Measurements from ENCODE around the gene TAB2.

TAB2 gene

DNA sequence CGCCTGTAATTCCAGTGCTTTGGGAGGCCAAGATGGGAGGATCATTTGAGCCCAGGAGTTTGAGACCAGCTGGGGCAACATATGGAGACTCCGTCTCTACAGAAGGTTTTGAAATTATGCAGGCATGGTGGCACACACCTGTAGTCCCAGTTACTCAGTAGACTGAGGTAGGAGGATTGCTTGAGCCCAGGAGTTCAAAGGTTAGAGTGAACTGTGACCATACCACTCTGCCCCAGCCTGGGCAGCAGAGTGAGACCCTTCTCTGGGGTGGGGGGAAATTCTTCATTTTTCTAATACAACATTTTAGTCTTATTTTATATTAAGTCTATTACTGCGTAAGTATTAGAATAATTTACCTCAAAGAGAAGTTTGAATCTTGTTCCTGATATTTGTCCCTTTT lies 62.5 kb downstream of the TAB2 start:
- DNase-seq: no peak

DNA sequence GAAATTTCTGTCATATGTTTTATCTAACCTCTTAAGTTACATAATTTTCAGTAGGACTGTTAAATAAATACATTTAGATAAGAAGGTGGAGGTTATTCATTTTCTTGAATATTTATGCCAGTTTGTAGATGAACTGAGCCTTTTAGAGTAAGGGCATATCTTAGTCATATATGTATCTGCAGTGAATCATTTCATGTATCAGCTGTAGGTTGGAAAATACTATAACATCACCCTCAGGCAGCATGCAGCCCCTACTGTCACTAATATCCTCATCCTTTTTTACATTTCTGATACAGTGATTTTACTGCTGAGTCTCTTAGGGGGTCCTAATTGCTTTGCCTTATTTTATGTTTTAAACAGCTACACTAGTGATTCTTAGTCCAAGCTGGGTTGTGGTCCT lies 63.0 kb downstream of the TAB2 start:
- no peak for DNase-seq

DNA sequence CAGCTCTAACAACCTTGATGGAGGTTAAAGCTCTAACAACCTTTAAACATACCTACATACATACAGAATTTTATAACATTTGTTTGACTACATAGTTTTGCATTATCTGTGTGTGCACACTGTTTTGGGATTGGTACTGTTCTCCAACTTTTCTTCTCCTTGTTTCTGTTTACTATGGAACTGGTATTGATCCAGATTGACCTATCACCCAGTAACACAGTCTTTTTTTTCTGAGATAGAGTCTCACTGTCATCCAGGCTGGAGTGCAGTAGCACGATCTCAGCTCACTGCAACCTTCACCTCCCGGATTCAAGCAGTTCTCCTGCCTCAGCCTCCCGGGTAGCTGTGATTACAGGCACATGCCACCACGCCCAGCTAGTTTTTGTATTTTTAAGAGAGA lies 65.9 kb downstream of the TAB2 start:
- no peak for DNase-seq

DNA sequence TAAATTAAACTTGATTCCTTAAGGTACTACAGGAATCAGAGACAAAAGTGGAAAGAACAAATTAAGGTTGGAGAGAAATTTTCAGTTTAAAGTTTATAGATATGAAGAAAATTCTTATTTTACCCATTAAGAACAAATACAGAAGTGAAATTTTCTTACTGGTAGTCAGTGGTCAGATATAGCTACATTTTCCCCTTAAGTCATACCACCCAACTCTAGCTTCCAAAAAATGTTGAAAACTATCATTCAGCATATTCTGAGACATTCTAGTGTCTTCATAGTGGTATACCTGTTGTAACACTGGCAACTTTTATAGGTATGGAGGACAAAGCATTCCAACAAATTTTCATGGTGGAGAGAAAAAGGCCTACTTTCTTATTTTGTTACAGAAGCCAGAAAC lies 67.0 kb downstream of the TAB2 start:
- DNase-seq: no peak

DNA sequence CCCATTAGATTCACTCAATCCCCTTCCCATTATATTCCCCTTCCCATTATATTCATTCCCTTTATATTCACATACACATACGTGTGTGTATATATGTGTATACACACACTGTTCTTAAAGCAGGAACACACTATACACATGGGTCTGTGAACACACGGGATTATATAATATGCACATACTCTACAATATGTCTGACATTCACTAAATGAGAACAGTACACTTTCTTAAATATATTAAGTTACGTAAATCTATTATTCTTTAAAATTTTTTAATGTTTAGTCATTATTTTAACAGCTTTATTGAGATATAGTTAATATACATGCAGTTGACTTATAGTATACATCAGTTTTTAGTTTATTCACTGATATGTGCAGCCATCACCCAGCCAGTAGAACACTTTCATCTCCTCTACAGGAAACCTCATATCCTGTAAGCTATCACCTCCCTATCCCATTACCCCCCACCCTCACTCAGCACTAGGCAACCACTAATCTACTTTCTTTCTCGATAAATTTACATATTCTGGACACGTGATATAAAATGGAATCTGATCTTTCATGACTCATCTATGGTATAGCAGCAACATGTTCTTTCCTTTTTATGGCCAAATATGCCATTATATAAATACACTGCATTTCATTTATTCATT lies 68.6 kb downstream of the TAB2 start:
- no peak for DNase-seq

DNA sequence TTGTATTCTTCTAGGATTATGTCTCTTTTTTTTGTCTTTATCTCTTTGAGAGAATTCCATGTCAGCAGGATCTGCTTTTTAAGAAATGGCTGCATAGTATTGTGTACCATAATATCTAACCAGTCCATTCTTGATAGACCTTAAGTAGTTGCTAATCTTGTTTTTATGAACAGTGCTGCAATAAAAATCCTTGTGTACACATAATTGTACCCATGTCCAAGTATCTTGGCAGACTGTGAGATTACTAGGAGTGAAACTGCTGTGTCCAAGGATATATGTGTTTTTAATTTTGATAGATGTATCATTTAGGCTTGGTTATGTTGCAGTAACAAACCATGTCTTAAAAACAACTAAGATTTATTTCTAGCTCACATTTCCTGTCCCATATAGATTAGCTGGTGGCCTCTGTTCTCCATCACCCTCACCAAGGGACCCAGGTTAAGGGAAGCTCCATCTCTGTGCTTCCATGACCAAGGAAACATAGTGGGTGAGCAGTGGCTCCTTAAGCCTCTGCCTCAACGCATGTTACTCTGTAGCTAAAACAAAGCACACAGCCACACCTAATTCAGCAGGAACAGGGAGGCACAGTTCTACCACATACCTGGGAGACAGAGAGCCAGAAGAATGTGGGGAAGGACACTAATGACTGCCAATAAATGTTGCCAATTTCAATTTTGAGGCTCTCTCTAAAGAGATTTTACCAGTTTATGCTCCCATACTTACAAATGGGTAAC lies 70.4 kb downstream of the TAB2 start:
- no peak for DNase-seq

DNA sequence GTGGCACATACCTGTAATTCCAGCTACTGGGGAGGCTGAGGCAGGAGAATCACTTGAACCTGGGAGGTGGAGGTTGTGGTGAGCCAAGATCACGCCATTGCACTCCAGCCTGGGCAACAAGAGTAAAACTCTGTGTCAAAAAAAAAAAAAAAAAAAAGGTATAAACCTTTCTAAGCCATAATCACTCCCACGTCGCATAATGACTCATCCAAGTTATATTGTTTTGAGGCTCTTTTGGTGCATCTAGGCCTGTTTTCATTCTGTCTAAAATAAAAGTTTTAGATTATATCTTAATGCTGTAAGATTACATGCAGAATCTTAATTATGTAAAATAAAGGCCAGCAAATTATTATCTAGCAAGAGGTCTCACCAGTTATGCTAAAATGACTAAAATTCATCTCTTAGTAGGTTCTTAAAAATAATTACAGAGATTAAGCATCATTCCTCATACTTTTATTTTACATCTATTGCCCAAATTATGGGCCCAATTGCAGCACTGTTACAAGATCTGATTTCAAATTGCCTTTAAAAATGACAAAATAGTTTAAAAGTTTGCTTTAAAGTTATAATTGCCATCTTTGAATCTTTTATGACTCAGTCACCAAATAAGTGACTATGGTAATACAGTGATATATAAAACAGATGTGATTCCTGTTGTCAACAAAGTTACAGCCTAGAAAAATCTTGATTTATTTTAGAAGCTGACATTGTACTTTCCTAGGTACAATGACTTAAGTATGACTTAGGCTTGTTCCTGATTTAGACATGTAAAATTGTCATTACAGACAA lies 72.2 kb downstream of the TAB2 start:
- DNase-seq: no peak

DNA sequence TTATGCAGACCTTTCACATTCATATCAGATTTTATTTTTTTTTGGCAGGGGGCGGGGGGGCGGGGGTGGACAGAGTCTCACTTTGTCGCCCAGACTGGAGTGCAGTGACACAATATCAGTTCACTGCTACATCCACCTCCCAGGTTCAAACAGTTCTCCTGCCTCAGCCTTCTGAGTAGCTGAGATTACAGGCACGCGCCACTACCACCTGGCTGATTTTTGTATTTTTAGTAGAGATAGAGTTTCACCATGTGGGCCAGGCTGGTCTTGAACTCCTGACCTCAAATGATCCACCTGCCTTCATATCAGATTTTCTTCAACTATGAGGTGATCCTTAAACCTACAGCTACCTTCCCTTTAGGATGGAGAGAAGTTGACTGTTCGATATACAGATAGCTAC lies 74.6 kb downstream of the TAB2 start:
- DNase-seq: no peak

DNA sequence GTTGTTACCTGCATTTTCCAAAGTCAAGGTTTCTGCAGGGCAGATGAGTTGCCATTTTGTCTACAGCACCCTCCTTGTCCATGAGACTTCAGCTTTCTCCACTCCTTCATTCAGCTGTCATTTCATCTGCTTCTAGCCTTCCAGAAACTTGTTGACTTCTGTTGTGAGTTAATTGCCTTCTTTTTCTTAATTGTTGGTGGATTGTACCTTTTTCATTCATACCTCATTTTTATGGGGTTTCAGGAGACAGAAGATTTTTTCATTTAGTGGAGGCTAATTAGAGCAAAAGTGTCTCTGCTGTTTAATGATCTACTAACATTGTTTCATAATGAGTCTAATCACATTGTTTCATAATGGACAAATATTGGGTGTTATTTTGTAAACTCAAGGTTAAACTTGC lies 75.0 kb downstream of the TAB2 start:
- DNase-seq: no peak

DNA sequence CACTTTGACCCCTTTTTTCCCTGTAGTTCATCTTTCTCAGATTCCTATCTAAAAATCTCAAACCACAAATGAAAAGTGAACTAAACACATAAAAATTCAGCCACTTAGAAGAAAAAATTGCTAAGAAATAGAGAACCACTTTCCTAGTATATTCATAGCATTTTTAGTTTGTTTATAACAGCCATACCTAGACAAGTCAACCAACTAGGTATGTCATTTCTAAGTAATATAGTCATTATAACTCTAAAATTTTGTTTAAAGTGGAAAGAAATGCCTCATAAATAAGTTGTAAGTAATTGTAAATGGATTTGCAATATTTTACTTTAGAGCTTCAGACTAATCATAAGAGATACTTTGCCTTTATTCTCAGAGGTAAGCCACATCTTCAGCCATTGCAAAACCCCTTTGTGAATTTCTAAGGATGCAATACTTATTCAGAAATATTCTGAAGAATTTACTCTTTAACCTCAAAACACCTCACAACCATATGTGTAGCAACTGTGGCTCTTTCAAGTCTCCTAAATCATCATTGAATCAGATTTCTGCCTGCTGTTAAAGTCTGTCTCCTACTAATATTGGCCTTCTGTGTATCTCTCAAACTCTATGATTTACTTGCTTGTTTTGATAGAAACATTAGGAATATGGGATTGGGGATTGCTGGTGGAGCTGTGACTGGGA lies 75.6 kb downstream of the TAB2 start:
- DNase-seq: no peak

DNA sequence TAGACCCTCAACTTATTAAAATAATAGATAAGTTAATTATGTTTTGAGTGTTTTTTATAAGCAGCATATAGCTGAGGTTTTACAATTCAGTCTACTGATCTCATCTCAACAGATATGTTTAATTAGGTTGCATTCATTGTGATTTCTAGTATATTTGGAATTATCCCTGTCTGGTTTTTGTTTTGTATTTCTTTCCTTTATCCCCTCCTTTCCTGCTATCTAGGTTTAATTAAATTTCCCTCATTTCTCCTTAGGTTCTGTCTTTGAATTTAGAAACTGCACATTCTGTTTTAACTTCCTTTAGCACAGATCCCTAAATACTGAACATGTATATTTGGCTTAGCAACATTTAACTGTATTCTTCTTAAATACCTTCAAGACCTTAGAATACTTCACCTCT lies 77.7 kb downstream of the TAB2 start:
- DNase-seq: no peak

DNA sequence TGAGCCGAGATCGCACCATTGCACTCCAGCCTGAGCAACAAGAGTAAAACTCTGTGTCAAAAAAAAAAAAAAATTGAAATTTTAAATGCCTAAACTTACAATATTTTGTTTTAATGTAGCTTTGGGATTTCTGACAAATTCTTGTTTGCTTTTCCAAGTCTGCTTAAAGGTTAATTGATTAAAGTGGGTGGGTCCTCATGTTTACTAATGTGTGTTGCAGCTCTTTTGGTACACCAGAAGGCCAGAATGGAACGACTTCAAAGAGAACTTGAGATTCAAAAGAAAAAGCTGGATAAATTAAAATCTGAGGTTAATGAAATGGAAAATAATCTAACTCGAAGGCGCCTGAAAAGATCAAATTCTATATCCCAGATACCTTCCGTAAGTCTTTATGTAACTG lies 79.9 kb downstream of the TAB2 start:
- no peak for DNase-seq

DNA sequence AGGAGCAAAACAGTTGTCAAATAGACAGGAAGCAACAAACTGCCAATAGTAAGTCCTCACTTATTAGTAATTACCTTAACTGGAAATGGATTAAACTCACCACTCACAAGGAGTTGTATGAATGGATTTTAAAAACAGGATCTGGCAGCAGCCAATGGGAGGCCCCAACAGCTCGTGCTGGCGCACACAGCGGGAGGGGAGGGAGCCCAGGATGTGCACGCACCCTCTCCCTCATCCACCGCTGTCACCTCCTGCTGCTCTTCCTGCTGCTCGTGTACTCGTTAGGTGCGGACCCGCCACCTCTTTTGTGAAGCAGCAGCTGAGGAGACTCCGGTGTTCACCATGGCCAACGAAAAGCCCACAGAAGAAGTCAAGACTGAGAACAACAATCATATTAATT lies 82.5 kb downstream of the TAB2 start, which contains the start of gene SUMO4:
Gene SUMO4, plus strand, starts transcription at position 213 of the 400 bp plus-strand sequence. Its CDS starts 130 bp downstream, at position 343.
- DNase-seq: no peak

DNA sequence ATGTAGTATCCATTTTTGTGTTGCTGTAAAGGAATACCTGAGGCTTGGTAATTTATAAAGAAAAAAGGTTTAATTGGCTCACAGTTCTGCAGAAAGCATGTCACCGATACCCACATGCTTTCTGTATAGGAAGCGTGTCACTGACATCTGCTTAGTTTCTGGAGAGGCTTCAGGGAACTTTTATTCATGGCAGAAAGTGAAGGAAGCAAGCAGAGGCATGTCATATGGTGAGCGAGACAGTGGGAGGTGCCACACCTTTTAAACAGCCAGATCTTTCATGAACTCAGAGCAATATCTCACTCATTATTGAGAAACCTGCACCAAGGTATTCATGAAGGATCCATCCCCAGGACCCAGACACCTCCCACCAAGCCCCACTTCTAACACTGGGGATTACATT lies 86.0 kb downstream of the TAB2 start:
- DNase-seq: no peak

DNA sequence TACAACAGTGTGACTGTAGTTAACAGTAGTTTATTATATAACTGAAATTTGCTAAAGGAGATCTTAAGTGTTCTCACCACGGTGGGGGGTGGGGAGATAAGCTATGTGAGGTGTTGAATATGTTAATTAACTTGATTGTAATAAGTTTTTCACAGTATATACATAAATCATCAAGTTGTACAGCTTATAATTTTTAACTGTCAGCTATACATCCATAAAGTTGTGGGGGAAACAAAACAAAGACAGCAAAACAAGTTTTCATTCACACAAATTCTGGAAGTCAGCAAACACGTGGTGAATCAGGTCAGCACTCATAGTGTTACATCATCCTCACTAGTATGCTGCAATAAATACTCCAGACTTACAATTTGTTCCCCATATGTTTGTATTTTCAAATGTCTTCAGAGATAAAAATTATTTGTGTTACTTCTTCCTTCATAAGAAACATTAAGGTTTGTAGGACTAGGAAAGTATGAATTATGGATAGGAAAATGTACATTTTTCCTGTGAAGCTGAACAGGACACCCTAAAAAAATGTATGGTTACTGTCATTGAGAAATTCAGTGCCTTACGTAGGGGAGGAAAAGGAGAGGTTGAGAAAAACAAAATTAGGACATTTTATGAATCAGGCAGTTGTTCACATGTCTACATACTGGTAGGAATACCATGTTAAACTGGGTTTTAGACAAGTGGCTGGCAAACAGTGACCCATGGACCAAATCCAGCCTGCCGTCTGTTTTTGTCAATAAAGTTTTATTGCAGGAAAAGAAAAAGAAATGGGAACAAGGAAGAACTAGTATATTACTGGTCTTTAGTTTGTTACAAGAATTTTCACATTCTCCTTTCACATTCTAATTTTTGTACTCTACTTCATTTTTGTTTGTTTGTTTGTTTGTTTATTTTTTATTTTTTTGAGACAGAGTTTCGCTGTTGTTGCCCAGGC lies 88.6 kb downstream of the TAB2 start:
- DNase-seq: no peak

DNA sequence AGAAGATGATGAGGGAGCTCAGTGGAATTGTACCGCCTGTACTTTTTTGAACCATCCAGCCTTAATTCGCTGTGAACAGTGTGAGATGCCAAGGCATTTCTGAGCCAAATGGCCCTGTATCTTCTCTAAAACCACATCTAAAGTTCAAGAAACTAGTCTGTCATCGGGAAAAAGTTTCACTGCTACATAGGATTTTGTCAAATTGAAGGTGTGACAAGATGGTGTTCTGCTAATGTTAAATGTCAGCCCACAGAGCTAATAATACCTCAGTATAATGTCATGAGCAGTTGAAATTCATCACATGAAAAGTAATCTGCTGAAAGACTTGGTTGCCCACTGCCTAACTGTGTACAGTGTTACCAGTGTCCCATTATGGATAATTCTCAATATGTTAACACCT lies 92.1 kb downstream of the TAB2 start:
- DNase-seq: no peak

DNA sequence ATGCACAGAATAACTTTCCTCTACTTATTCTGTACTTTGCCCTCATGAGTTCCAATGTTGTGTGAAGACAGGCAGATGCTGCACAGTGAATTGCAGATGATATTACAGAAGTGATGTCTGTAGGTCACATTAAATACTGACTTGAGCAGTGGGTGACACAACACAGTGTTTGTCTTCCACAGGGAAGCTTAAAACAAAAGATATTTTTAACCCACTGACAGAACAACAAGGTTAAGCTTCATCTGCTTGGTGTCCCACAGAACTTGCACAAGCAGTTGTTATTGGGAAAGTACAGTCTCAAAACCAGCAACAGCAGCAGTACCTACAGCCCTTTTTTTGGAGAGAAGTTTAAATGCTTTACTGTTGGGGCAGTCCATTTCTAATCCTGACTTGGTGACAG lies 93.0 kb downstream of the TAB2 start:
- DNase-seq: no peak

DNA sequence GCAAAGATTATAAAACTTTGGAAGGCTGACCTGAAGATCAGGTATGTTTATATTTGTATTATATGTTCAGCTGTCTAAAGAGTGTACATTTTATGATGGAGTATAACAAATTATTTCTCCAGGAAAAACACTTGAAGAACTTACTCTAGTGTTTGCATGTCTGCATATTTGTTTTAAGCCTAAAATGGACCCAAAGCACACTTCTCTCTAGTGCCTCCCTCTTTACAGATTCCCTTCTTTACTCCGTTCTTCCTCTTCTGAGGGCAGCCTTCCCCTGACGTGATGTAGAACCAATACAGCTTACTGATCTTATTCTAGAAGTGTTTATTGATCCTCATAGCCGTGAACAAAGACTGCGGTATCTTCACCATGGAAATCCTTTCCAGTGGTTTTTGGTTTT lies 96.5 kb downstream of the TAB2 start:
- no peak for DNase-seq

DNA sequence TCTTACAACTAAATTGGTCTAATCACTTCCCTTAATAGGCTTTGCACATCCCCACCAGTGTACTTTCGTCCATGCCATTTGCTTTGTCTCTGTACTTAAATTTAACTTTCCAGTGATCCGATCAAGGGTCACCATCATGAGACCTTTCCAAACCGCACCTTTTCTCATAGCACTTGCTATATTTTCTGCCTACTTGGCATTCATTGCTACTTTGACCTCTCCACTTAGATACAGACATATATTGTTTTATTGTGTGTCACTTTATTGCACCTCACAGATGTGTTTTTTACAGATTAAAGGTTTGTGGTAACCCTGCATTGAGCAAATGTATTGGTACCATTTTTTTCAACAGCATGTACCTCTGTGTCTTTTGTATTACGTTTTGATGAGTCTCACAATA lies 97.3 kb downstream of the TAB2 start:
- DNase-seq: no peak

DNA sequence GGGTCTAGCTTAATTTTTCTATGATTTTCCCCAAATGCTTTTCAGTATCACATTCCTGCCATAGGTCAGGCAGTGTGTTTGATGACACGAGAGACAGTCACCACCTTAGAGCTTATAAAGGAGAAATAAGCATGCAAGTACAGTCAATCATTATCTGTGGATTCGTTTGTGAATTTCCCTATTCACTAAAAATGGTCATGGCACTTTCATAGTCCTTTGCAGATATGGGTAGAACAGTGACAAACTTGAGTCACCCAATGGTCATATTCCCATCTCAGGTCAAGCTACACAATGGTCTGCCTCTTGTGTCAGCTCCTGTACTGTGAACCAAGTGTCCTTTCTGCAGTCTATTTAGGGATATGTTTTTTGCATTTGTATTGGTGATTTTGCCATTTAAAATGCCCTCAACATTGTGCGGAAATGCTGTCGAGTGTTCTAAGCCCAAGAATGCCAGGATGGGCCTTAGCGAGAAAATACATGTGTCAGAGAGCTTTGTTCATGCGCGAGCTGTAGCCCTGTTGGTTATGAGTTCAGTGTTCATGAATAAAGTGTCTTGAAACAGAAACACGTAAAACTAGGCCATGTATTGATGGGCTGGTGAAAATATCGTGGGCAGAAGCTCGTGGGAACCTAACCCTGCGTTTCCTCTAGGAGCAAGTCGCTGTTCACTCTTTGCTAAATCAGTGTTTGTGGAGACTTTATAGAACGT lies 102.3 kb downstream of the TAB2 start:
- DNase-seq: no peak

DNA sequence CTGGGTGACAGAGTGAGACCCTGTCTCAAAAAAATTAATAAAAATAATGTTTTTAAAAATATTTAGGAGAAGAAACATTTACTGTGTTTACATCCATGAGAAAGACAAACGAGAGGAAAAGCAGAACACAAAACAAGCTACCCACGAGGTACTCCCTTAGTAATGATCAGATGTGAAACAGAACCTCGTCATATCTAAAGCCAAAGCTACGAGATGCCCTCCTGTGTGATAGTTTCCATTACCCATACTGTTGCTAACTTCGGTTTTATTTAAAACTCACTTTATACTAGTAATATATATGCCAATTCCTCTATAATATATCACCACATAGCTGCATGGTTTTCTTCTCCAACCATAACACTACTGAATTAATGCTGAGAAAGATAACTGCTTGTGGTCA lies 103.6 kb downstream of the TAB2 start:
- no peak for DNase-seq

DNA sequence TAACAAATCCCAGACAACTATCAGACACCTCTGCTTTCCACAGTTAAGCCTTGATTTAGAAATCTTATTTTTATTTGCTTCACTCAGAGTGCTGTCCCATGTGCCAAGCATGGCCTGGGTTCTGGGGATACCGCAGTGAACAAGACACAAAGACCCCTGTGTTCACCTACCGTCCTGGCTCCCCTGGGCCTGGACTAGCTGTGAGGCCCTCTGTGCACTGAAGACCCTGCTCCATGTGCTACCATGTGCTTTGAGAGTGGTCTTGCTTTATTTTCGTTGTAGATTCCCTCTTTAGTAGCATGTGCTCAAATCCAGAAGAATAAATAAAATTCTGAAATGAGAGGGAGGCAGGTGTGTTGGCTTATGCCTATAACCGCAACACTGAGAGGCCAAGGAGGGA lies 105.1 kb downstream of the TAB2 start:
- DNase-seq: no peak
